ENCODE data around the gene N4BP2L2.

The N4BP2L2 gene

DNA sequence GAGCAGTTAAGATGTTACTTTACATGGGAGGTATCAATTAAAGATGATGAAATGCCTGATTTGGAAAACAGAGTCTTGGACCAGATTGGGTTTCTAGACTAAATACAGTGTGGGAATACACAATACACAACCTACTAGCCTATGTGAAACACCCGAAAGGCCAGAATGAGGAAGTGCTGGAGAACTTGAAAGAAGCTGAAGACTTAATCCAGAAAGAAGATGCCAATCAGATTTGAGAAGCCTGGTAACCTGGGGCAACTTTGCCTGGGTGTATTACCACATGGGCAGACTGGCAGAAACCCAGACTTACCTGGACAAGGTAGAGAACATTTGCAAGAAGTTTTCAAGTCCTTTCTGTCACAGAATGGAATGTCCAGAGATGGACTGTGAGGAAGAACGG, 153.9 kb downstream of the N4BP2L2 start:
- TF ChIP-seq CTCF (IDR thresholded peaks at IDR 0.05; ENCODE audit: insufficient read depth, low read depth, low read length, missing control alignments) = no peak

GRCh38 chr13:32383836-32384618, 154.6 kb downstream of the N4BP2L2 start:
- no peak for DNase-seq (ENCODE audit: low read depth)
- H3K4me3 ChIP-seq (ENCODE audit: low read length) = no peak overlapping the region
- TF ChIP-seq CTCF (IDR thresholded peaks at IDR 0.05; ENCODE audit: insufficient read depth, low read depth, low read length, missing control alignments) = no peak

More for the DNA sequence above, 153.9 kb downstream of the N4BP2L2 start:
- peak; percentile 6 for DNase-seq (ENCODE audit: low read depth)
- no peak overlapping the region for H3K4me3 ChIP-seq (ENCODE audit: low read length)
